Calu3 (cell line): ENCODE measurements around the gene PPIA. TPM values are rescaled to one million over a fixed set of nuclear protein-coding genes. Genes with fewer than 3 reads are reported as not detected.

Experiments
- BruUV-seq: library from RNA; stranded (reverse); fragments of 400-500 nt; replicated peaks from 2 replicates; lab custom pipeline; 2021; lab: Mats Ljungman, UMichigan
- CTCF ChIA-PET: fragments of 300-600 bp; sonication (Branson Sonifier 250); formaldehyde crosslinking; loops from one replicate; lab custom pipeline; 2022; ENCODE audit warnings: antibody characterized with exemption; lab: Charles Lee
- DNase-seq: peaks from one replicate; pipeline ENCODE4 v3.0.0; 2022
- H3K27ac Mint-ChIP-seq: one replicate; pipeline ENCODE4 v1.8.0; 2022; ENCODE audit warnings: mixed read lengths; ENCODE audit not compliant: unreplicated experiment
- H3K27me3 Mint-ChIP-seq: one replicate; pipeline ENCODE4 v1.8.0; 2022; ENCODE audit warnings: mixed read lengths; ENCODE audit not compliant: unreplicated experiment
- H3K36me3 Mint-ChIP-seq: one replicate; pipeline ENCODE4 v1.8.0; 2022; ENCODE audit warnings: mild to moderate bottlenecking, moderate library complexity, mixed read lengths; ENCODE audit not compliant: insufficient read depth, unreplicated experiment
- H3K4me1 Mint-ChIP-seq: one replicate; pipeline ENCODE4 v1.8.0; 2022; ENCODE audit warnings: mild to moderate bottlenecking, low read depth, mixed read lengths; ENCODE audit not compliant: unreplicated experiment
- H3K4me3 Mint-ChIP-seq: one replicate; pipeline ENCODE4 v1.8.0; 2022; ENCODE audit warnings: mild to moderate bottlenecking, low read depth, moderate library complexity, mixed read lengths; ENCODE audit not compliant: unreplicated experiment
- H3K9me3 Mint-ChIP-seq: one replicate; pipeline ENCODE4 v1.8.0; 2022; ENCODE audit warnings: low read depth, mixed read lengths; ENCODE audit not compliant: unreplicated experiment
- intact Hi-C: fragments of 100-400 bp; cut with micrococcal nuclease; formaldehyde crosslinking; loops from one replicate; pipeline ENCODE4 v1.10.0; 2022; ENCODE audit not compliant: unreplicated experiment
- total RNA-seq: library from RNA; stranded (reverse); gene quantifications from 2 replicates; pipeline ENCODE4 v1.2.3, GENCODE V29; 2022
- TF ChIP-seq, protein P1 (sequence below): fragments of 200-600 bp; IDR thresholded peaks from one replicate; pipeline ENCODE4 v1.8.0; 2022; ENCODE audit warnings: antibody characterized with exemption; ENCODE audit not compliant: unreplicated experiment

Gene PPIA
- total RNA-seq, 1 experiment from 2014 or later = 3,069 TPM

GRCh38 chr7:44814919-44815318 is 18.4 kb downstream of the PPIA start:
- Mint-ChIP-seq H3K27ac (no peak overlapping the region), H3K27me3 (no peaks in the 10 kb centered on the region), H3K4me3 (no peak overlapping the region), H3K36me3 (no peaks in the 10 kb centered on the region), H3K9me3 (no peaks in the 10 kb centered on the region), H3K4me1 (no peaks in the 10 kb centered on the region)
- CTCF ChIA-PET = no interaction called here
- no TSS peak for BruUV-seq
- TF ChIP-seq, protein P1, sequence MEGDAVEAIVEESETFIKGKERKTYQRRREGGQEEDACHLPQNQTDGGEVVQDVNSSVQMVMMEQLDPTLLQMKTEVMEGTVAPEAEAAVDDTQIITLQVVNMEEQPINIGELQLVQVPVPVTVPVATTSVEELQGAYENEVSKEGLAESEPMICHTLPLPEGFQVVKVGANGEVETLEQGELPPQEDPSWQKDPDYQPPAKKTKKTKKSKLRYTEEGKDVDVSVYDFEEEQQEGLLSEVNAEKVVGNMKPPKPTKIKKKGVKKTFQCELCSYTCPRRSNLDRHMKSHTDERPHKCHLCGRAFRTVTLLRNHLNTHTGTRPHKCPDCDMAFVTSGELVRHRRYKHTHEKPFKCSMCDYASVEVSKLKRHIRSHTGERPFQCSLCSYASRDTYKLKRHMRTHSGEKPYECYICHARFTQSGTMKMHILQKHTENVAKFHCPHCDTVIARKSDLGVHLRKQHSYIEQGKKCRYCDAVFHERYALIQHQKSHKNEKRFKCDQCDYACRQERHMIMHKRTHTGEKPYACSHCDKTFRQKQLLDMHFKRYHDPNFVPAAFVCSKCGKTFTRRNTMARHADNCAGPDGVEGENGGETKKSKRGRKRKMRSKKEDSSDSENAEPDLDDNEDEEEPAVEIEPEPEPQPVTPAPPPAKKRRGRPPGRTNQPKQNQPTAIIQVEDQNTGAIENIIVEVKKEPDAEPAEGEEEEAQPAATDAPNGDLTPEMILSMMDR = no peak
- no peak for DNase-seq
- intact Hi-C loops = no loop called here

DNA sequence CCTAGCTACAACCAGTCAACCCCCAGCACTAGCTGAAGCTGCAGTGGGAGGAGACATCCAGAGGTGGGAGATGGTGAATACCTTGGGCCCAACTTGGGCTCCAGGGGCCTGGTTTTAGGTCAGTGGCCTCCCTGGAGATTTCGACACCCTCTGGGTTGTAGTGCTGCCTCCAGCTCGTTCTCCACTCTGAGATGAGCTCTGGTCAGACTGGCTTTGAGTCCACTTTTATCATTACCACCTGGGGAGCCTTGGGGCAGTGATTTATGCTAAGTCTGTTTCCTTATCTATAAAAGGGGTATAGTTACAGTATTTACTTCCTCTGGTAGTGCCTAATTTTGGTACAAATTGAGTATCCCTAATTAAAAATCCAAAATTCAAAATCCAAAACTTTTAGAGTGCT is 22.8 kb downstream of the PPIA start:
- no peaks in the 10 kb centered on the region for H3K4me1 Mint-ChIP-seq
- BruUV-seq = no TSS peak
- no peak overlapping the region for H3K4me3 Mint-ChIP-seq
- intact Hi-C loops = no loop called here
- H3K9me3 Mint-ChIP-seq = no peaks in the 10 kb centered on the region
- no peaks in the 10 kb centered on the region for H3K27me3 Mint-ChIP-seq
- CTCF ChIA-PET = interaction anchor here (1.0 kb wide), 1 partner anchor 16 kb away, joined by 3 read pairs; no protein-coding TSS in a partner anchor
- no peak overlapping the region for H3K27ac Mint-ChIP-seq
- TF ChIP-seq, protein P1 = no peak
- H3K36me3 Mint-ChIP-seq = no peaks in the 10 kb centered on the region
- DNase-seq = no peak

- H3K9me3 Mint-ChIP-seq = no peaks in the 10 kb centered on the region
Observed at GRCh38 chr7:44823255-44823781, 26.8 kb downstream of the PPIA start.

DNA sequence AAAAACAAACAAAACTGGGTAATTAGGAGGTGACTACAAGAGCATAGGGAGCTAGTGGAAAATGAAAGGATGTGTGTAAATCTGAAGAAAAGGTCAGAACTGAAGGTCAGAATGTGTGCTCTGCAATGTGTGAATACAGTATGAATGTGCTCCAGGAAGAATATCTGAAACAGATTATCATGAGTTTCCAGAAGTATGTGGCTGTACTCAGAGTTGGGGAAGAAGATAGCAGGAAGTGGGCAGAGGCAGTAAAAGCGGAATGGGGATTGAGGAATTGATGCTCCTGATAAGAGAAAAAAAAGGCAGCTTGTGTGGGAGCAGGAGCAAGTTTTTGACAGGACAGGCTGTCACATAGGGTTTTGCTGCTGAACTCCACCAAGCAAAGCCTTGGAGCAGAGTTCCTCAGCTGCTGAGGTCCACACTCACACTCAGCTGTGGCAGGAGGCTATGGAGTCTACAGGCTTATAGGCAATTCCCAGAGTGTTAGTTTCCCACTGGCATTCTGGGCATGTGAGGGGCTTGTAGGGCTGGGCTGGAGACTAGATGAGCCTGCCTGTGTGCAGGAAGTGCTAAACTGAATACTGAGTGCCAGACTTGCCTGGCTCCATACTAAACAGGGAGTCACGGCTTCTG is 28.5 kb downstream of the PPIA start:
- no peak overlapping the region for H3K4me3 Mint-ChIP-seq
- CTCF ChIA-PET = interaction anchor here (0.5 to 0.7 kb wide), 2 partner anchors 147 to 291 kb away, joined by 3 to 9 read pairs; no protein-coding TSS in a partner anchor
- H3K27me3 Mint-ChIP-seq = no peaks in the 10 kb centered on the region

More at GRCh38 chr7:44823255-44823781, 26.8 kb downstream of the PPIA start:
- H3K4me3 Mint-ChIP-seq = no peak overlapping the region
- CTCF ChIA-PET = interaction anchor here (0.7 kb wide), 2 partner anchors 18 to 32 kb away, joined by 4 to 6 read pairs; no protein-coding TSS in a partner anchor
- TF ChIP-seq, protein P1 = no peak
- DNase-seq = no peak
- H3K4me1 Mint-ChIP-seq = no peaks in the 10 kb centered on the region
- BruUV-seq = no TSS peak
- H3K36me3 Mint-ChIP-seq = peaks cover 3% of the 10 kb centered on the region
- no peak overlapping the region for H3K27ac Mint-ChIP-seq
- no peaks in the 10 kb centered on the region for H3K27me3 Mint-ChIP-seq
- intact Hi-C loops = no loop called here

More for the DNA sequence above, 28.5 kb downstream of the PPIA start:
- TF ChIP-seq, protein P1 = no peak
- Mint-ChIP-seq H3K4me1 (no peaks in the 10 kb centered on the region), H3K27ac (no peak overlapping the region), H3K36me3 (peaks cover 12% of the 10 kb centered on the region), H3K9me3 (no peaks in the 10 kb centered on the region)
- no TSS peak for BruUV-seq
- DNase-seq = no peak
- intact Hi-C loops = no loop called here
